DMS153 treated with DMSO at 0.1 percent for 48 hours (cell line): ENCODE measurements around the gene FRK.
"Not testable (repeated sequence)": the region's sequence is repeated elsewhere in the genome, so short reads cannot be mapped to it uniquely, and the experiment has no call there.

Experiments used
- DNase-seq: peaks from one replicate; lab custom pipeline; 2025; ENCODE audit not compliant: unreplicated experiment; lab: John Stamatoyannopoulos, UW

FRK gene

DNA sequence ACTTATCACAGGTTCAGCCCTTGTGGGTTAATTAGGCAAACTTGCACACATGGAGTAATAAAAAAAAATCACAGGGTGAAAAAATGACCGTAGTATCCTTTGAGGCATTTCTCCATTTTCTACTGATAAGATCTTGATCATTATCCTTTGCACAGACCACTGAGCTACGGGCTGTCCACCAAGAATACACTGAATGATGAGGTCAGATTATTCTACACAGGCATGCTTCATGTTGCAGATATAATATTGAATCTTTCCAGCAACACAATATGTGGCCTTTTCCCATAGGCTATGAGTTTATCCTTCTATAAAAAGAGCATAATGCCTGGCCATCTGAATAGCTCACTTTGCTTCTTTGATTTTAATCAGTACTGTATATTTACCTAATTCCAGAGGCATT lies 168.9 kb downstream of the FRK start:
- no peak for DNase-seq

DNA sequence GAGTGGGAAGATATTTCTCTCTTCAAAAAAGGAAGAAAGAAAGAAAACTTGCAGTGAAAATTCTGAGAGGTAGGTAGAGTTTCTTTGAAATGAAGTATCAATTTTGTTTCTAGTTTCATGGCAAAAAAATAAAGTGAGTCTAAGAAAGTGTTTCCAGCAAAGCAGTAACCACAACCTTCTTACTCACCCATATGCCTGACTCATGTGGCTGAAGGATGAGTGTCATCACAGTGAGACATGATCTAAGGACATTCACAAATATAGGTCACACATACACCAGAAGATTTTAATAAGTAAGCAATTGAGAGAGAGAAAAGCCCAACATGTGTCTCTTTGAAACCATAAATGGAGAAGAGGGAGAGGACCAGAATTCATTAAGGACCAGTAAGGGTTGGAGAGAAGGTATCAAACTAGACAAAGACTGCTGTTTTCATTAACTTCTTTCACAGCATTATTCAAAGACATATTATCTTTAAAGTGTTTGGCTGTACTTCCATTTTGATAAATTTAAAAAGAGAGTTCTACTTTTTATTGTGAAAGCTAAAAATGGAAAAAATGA lies 169.5 kb downstream of the FRK start:
- no peak for DNase-seq

DNA sequence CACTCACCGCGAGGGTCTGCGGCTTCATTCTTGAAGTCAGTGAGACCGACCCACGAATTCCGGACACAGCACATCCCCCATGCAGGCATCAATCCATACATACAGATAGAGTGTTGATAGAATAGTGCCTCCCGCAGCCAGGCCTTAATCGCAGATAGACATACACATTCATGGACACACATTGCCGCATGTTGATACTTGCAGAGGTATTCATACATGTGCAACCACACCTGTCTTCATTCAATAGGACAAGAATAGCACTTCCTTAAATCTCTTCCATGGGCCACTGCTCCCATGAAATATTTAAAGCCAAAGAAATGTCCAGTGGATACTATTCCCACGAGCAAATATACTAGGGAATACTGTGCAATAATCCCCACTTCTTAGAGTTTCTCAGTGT lies 170.5 kb downstream of the FRK start:
- no peak for DNase-seq

DNA sequence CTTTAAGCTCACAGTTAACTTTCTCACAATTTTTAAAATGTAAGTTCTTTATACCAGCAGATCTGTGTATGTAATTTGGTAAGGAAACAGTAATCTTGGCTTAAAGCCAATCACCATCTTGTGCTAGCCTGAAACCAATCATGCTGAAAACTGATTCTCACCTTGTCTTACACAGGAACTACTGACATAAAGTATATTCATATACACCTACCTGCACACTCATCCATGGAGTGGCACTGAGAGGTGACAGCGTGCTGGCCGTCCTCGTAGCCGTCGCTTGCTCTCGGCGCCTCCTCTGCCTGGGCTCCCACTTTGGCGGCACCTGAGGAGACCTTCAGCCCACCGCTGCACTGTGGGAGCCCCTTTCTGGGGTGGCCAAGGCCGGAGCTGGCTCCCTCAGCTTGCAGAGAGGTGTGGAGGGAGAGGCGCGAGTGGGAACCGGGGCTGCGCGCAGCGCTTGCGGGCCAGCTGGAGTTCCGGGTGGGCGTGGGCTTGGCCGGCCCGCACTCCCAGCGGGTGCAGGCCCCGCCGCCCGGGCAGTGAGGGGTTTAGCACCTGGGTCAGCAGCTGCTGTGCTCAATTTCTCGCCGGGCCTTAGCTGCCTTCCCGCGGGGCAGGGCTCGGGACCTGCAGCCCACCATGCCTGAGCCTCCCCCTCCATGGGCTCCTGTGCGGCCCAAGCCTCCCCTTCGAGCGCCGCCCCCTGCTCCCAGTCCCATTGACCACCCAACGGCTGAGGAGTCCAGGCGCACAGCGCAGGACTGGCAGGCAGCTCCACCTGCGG lies 171.8 kb downstream of the FRK start:
- DNase-seq: not testable (repeated sequence)

DNA sequence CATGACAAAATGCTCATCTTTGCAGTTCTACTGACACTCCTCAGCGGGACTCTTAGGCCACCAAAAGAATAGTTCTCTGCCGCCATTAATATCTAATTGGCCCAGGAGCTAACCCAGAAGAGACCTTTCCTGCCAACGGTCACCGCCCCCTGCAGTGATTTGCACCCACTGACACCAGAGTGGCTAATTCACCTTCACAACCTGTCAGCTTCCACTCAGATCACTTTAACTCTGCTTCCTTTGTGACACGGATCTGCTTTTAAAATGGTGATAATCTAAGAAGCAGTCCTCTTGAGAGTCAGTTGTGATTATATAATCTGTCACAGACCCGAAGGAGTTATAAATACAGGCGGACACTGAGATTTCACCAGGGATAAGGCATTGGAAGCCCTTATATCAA lies 172.8 kb downstream of the FRK start:
- no peak for DNase-seq

- DNase-seq: no peak
Measured at GRCh38 chr6:115885636-115886366, 174.9 kb downstream of the FRK start.

DNA sequence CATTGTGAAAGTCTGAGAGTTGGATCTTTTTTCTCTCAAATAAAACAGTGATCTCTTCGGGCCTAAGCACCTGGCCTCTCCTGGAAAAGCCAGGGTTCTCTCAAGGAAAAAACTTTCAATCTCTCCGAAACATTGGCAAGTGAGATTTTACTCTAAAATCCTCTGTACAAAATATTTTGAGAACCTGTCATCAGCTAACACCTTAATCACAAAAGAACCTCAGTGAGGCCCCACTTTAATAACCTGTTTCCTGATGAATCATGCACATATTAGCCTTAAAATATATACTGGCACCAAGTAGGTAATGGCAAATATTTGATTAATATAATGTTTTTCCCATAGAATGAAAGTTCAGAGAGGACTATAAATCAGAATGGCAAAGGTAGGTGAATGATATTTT lies 177.9 kb downstream of the FRK start:
- no peak for DNase-seq

DNA sequence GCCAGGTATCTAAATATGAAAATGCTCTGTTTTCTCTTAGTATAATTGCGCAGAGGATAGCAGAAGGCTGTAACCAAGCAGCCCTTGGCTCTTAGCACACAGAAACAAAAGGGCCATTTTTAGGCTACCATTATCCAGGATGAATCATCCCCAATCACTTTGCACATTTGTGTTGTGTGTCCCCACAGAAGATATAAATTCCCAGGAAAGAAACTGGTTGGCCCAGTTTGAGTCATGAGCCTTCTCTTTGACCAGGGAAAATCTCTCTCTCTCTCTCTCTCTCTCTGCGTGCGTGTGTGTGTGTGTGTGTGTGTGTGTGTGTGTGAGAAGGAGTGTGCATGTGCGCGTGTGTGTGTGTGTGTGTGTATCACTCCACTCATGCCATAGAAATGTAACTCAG lies 178.5 kb downstream of the FRK start:
- DNase-seq: no peak
